Measurements from ENCODE around the gene TAGLN3.

The TAGLN3 gene

GRCh38 chr3:111998636-111999483 lies at the start of gene TAGLN3:
TSS of gene TAGLN3 (plus strand) at chr3:111998922. CDS start at chr3:111999423, 501 bp downstream.
- DNase-seq, result peak; percentile 48

DNA sequence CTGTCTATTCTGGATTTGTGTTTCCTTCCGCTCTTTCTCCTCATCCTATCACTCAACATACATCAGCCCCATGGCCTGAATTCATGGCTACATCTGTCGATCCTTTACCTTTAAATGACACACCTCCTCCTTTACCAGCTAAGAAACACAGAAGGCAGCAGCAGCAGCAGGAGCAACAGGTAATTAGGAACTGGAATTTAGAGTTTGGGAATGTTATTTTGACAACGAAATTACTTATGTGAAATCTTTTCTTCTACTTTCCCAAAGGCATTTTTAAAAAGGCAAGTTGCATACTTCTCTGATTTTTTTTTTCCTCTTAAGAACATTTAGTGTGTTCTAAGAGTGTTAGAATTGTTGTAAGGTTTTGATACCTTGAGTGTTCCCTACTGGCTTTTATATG lies 49.0 kb upstream of the TAGLN3 start:
- no peak for DNase-seq

DNA sequence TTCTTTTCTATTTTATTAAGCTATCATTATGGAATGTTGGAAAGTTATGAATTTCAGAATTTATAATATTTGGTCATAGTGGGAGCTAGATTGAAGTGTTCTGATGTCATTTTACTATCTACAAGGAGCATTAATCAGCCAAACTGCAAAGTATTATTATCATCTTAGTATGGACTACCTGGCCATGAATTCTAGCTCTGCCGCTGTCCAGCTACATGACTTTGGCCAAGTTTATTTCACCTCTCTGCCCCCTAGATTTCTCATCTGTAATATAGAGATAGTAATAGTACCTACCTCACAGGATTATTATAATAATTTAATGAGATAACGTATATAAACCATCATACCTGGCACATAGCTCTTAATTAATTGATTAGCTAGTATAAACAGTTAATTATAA lies 47.7 kb upstream of the TAGLN3 start:
- DNase-seq, result no peak

DNA sequence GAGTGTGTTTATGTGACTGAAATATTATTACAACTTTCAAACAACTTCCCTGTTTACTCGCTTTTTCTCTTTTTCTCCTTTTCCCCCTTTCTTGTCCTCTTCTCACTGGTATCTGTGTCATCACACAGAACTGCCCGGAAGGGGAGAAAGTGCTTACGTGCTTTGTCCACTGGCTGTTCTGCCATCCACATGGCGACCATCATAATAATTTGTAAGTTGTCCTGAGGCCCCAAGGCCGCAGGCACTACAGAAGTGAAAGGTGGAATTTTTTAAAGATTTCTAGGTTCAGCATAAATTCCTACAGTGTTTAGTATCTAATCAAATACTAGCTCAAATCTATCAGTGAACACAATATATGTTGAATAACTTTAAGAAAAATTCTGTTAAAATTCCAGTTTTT lies 46.6 kb upstream of the TAGLN3 start:
- no peak for DNase-seq

GRCh38 chr3:111952866-111953450 lies 45.8 kb upstream of the TAGLN3 start:
- no peak for DNase-seq

DNA sequence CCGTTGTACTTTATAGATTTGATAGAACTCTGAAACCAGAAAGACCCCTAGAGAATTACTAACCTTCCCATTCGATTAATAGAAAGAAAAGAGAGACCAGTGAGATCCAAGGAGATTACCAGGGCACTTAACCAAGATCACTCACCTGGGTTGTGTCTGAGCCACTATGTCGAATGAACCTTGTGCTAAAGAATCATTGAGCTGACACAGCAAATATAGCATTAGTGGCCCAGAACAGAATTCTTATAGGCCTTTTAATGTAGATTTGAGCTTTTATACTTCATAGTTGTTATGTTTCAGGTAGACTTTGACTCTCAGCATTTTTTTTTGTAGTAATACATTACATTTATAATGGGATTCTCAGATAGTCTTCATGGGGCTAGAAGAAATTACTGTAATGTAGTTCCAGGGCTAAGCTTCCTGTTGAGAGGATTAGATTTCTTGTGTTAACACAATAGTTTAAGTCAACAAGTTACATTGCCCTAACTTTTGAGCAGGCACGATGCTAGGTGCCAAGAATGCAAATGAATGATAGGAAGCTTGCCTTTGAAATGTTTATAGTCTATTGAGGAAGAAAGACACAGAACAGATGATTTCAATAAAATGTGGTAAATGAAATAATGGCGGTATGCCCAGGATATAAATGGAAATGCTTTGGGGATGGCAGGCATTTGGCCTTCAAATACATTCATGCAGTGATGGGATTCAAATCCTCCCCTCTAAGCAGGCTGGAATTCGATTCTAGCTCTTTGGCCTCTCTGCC lies 44.3 kb upstream of the TAGLN3 start:
- DNase-seq, result no peak

DNA sequence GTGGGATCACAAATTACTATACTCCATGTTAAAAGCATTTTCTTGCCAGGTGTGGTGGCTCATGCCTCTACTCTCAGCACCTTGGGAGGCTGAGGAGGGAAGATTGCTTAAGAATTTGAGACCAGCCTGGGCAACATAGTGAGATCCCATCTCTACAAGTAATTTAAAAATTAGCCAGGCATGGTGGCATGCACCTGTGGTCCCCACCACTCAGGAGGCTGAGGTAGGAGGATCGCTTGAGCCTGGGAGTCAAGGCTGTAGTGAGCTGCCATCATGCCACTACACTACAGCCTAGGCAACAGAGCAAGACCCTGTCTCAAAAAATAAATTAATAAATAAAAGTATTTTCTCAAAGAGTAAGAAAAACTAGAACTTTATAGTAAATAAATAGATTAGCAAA lies 42.8 kb upstream of the TAGLN3 start:
- DNase-seq, result no peak

DNA sequence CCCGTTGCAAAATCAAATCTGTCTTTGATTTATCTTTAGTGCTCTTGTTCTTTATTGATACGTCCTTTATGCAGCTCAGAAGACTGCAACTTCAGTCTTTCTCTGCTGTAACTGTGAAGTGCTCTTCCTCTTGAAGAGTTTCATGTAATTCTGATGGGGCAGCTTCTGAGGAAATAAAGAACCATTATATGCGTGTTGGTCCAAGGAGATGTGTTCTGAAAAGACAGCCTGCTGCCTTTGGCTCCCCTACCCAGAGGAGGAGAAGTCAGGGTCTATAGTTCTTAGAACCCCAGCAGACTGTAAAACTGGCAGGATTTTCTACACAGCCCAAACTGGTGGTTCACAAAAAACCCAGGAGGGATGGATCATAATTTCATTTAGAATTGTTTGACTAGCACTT lies 42.3 kb upstream of the TAGLN3 start:
- no peak for DNase-seq

DNA sequence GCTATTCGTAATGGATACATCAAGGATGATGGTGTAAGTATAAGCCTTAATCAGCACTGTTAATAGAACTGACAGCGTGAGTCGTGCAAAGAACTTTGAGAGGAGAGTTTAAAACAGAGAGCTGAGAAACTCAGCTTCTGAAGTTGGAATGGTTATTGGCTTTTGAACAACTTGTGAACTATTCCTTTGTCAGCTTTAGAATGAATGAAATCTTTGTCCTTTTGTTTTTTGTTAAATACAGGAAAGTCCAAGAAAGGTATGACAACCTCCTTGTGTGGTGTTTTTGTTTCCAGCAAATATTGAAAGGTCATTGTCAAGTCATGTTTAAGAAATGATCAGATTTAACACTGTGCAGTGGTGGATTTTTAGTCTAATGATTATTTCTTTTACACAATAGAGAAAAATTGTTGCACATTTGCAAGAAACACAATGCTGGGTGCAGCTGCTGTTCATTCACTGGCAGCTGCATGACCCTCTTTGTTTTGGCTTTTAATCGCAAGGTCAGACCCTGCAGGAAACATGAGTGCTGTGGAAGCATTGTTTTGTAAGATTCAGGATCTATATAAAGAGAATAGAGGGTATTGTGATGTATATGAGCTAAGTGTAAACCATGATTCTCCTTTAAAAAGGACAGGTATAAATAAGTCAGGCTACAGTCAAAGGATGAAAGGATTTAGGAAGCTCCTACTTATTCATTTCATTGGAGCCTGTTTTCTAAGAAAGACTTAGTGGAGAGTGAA lies 41.6 kb upstream of the TAGLN3 start:
- no peak for DNase-seq

DNA sequence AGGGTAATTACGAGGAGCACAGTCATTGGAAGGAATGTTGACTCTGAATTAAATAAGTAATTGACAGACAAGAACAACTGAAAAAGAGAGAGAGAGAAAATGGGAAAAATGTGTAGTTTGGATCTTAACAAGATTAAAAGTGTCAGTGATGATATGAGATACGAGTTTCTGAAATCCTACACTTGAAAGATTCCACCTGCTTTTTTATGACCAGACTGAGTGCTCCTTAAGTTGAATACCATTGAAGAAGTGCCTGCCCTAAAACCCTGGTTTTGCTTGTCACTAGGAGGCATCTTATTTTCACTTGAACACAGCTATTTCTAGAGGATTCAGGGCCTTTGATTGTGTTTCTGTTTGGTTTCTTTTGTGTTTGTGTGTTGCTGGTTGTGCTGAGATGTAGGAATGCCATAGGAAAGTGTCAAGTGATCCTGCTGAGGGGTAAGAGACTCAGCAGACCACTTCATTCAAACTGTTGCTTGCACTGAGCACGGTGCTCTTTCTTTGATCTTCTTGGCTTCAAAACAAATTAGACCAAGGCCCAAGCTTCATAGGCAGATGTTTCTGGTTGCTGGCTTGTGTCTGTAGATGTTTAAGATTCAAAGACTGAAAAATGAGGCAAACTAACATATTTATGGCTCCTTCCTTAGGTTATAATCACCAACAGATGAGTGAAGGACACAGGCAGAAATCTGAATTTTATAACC lies 37.1 kb upstream of the TAGLN3 start:
- no peak for DNase-seq

DNA sequence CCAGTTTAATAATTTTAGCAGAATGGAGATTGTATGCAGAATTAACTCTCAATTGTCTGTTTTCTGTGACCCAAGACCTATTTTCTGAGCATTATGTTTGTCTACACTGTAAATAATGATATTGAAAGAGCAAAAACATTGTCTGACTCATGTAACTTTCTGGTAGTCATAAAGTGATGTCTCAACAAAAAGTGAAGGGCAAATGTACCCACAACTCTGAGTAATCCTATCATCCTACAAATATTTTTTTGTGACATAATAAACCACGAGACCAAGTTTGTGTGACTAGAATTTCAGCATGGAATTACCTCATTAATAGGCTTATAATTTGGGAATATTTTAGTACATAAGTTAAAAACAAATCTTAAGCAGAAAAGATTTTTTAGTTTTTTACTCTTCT lies 35.3 kb upstream of the TAGLN3 start:
- no peak for DNase-seq

- no peak for DNase-seq
These were observed 33.2 kb upstream of the TAGLN3 start for GRCh38 chr3:111965484-111965883.

GRCh38 chr3:111967068-111967467 lies 31.7 kb upstream of the TAGLN3 start:
- DNase-seq, result no peak

DNA sequence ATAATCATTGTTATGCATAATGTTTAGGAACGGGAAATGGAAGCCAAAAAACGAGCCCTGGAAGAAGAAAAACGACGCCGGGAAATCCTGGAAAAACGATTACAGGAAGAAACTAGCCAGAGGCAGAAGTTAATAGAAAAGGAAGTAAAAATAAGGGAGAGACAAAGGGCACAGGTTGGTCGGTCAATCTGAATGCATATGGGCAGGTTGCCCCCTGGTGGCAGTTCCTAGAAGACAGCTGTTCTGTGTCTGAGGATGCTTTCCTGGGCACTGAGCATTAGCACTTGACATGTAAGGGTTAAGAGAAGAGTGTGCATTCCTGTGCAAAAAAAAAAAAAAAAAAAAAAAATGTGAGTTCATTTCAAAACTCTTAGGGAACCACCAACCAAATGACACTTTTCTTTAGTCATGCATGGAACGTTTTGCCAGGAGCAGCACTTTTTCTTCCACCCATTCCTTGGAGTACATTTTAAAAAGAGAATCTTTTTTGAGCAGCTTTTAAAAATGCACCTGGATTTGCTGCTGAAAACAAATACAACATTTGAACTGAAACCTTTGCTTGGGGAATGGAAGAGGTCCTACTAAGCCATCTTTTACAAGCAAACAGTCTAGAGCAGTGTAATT lies 31.0 kb upstream of the TAGLN3 start:
- peak; percentile 73 for DNase-seq

GRCh38 chr3:111968319-111969054 lies 30.2 kb upstream of the TAGLN3 start:
- DNase-seq, result no peak

- no peak for DNase-seq
These were observed 28.3 kb upstream of the TAGLN3 start for GRCh38 chr3:111970376-111970775.

DNA sequence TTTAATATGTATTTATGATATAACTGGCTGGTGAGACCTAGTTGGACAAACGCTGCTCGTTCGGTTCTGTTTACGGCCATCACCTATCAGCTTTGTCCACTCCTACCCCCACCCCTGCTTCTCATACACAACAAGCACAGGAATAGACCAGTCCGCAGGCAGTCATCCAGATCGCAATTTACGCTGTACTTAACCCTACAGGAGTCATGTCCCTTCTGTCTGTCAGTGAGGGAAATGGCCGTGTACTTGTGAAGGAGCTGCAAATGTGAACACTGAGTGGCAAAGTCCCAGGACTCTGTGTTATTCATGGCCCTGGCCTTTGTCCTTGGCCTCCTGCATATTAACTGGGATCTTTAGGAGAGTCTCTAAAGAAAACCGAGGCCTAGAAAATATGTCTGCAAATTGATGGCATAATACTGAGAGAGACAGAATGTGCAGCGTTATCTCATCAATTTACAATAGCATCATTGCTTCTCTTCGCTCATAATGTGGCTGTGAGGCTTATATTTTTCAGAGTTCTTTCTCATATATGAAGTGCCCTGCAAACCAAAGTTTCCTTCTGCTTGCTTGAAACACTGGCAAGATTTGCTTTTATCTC lies 27.1 kb upstream of the TAGLN3 start:
- DNase-seq, result no peak

GRCh38 chr3:111972891-111973290 lies 25.8 kb upstream of the TAGLN3 start:
- DNase-seq, result no peak

DNA sequence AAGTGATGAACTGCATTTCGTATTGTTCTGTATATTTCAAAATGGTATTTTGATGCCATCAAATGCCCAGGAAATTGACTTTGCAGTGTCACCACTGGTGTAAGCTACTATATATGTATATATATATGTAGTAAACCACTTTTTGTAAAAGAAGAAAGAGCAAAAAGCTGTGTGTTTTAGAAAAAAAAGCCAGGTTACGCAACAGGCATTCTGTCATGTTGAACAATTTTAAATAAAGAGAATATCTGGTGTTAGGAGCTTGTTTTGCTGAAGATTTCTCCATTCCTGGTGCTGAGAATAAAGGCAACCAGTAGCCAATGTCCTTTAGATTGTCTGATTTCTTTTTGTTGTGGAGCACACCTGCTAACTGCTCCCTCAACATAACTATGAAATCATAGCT lies 23.6 kb upstream of the TAGLN3 start:
- DNase-seq, result no peak

DNA sequence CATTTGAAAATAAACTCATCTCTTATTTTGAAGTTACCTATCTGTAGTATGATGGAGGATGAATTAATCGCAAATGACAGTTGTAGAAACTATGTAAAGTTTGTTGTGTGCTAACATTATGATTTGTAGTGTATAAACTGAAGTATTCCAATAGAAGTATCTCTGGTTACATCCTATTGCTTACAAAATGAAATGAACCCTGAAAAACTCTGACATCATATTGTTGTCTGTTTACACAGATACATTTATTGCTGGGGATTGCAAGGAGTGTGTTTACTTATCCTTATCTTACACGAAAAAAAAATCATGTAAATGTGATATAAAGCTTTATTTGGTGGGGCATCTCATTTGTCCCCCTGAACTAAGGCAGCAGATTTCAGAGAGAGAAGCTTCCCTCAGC lies 22.5 kb upstream of the TAGLN3 start:
- DNase-seq, result no peak
